GM23338 (cell line): ENCODE results near the gene CSPG5. TPM values are rescaled to one million over a fixed set of nuclear protein-coding genes. Genes with fewer than 3 reads are reported as not detected.

Source experiments
- ATAC-seq: fragments of 200-7000 bp; cut with Tn5 transposase; 3 replicates; pipeline ENCODE4 v1.9.1; 2020
- DNase-seq: peaks from one replicate; pipeline ENCODE4 v3.0.0-alpha.2; 2015; ENCODE audit warnings: low spot score
- H2AFZ ChIP-seq: fragments of 200-600 bp; sonication (generic); 2 replicates; pipeline ENCODE4 v1.8.0; 2016; ENCODE audit warnings: antibody characterized with exemption, mild to moderate bottlenecking, moderate library complexity
- H3F3A ChIP-seq: fragments of 200-600 bp; sonication (generic); replicated peaks from 2 replicates; pipeline ENCODE4 v1.8.0; 2017; ENCODE audit warnings: antibody characterized with exemption, mixed run types, low read depth
- H3K27ac ChIP-seq: fragments of 200-600 bp; sonication (generic); 2 replicates; pipeline ENCODE4 v1.6.1; 2016; ENCODE audit warnings: low read depth
- H3K27me3 ChIP-seq: fragments of 200-600 bp; sonication (generic); 2 replicates; pipeline ENCODE4 v1.8.0; 2016; ENCODE audit warnings: mild to moderate bottlenecking, mixed run types, moderate library complexity; ENCODE audit not compliant: insufficient read depth
- H3K36me3 ChIP-seq: fragments of 200-600 bp; sonication (generic); 2 replicates; pipeline ENCODE4 v1.8.0; 2016; ENCODE audit warnings: mild to moderate bottlenecking; ENCODE audit not compliant: insufficient read depth
- H3K4me1 ChIP-seq: fragments of 200-600 bp; sonication (generic); 2 replicates; pipeline ENCODE4 v1.8.0; 2016; ENCODE audit warnings: mild to moderate bottlenecking, moderate library complexity; ENCODE audit not compliant: insufficient read depth
- H3K4me2 ChIP-seq: fragments of 200-600 bp; sonication (generic); 2 replicates; pipeline ENCODE4 v1.7.1; 2017; ENCODE audit warnings: mixed run types
- H3K4me3 ChIP-seq: fragments of 200-600 bp; sonication (generic); 2 replicates; pipeline ENCODE4 v1.6.1; 2016; ENCODE audit warnings: mixed run types
- H3K79me2 ChIP-seq: fragments of 200-600 bp; sonication (generic); replicated peaks from 2 replicates; pipeline ENCODE4 v1.8.0; 2017; ENCODE audit warnings: mild to moderate bottlenecking; ENCODE audit not compliant: insufficient read depth
- H3K9me2 ChIP-seq: fragments of 200-600 bp; sonication (generic); 2 replicates; pipeline ENCODE4 v1.8.0; 2017; ENCODE audit not compliant: insufficient read depth
- H4K20me1 ChIP-seq: fragments of 200-600 bp; sonication (generic); replicated peaks from 2 replicates; pipeline ENCODE4 v1.8.0; 2017; ENCODE audit warnings: mild to moderate bottlenecking; ENCODE audit not compliant: insufficient read depth
- H3K27ac Mint-ChIP-seq: 2 replicates; pipeline ENCODE4 v1.8.0; 2020; ENCODE audit warnings: inconsistent platforms, mild to moderate bottlenecking, moderate library complexity, mixed read lengths
- H3K27me3 Mint-ChIP-seq: 3 replicates; pipeline ENCODE4 v1.8.0; 2022; ENCODE audit warnings: low read depth, mild to moderate bottlenecking, moderate library complexity, mixed read lengths, inconsistent platforms; ENCODE audit not compliant: insufficient read depth, poor library complexity
- H3K36me3 Mint-ChIP-seq: 3 replicates; pipeline ENCODE4 v1.8.0; 2021; ENCODE audit warnings: low read depth, mild to moderate bottlenecking, inconsistent platforms, moderate library complexity, mixed read lengths
- H3K4me1 Mint-ChIP-seq: 3 replicates; pipeline ENCODE4 v1.8.0; 2020; ENCODE audit warnings: mild to moderate bottlenecking, inconsistent platforms, mixed read lengths
- H3K4me3 Mint-ChIP-seq: 3 replicates; pipeline ENCODE4 v1.8.0; 2021; ENCODE audit warnings: moderate library complexity, mild to moderate bottlenecking, inconsistent platforms, mixed read lengths
- H3K9me3 Mint-ChIP-seq: 3 replicates; pipeline ENCODE4 v1.8.0; 2020; ENCODE audit warnings: moderate library complexity, mild to moderate bottlenecking, inconsistent platforms, mixed read lengths
- CREB1 ChIP-seq: fragments of 250-450 bp; sonication (Bioruptor Pico); IDR thresholded peaks from 2 replicates; pipeline ENCODE4 v1.5.0; 2020; ENCODE audit warnings: low read depth, mild to moderate bottlenecking, moderate library complexity
- EZH2 ChIP-seq: fragments of 200-600 bp; sonication (generic); IDR thresholded peaks from one replicate; pipeline ENCODE4 v1.8.0; 2017; ENCODE audit warnings: antibody characterized with exemption, mild to moderate bottlenecking, low read depth; ENCODE audit not compliant: unreplicated experiment
- EZH2phosphoT487 ChIP-seq: fragments of 200-600 bp; sonication (generic); IDR thresholded peaks from one replicate; pipeline ENCODE4 v1.8.1; 2018; ENCODE audit warnings: antibody characterized with exemption; ENCODE audit not compliant: unreplicated experiment
- JUNB ChIP-seq: IDR thresholded peaks from one replicate; pipeline ENCODE4 v1.6.1; 2016; ENCODE audit warnings: antibody characterized with exemption; ENCODE audit not compliant: unreplicated experiment
- NANOG ChIP-seq: IDR thresholded peaks from 2 replicates; pipeline ENCODE4 v1.6.1; 2016; ENCODE audit warnings: antibody characterized with exemption, borderline replicate concordance
- POLR2AphosphoS5 ChIP-seq: IDR thresholded peaks from 2 replicates; pipeline ENCODE4 v1.6.1; 2016; ENCODE audit warnings: antibody characterized with exemption, low read depth
- STAT1 ChIP-seq: IDR thresholded peaks from one replicate; pipeline ENCODE4 v1.6.1; 2016; ENCODE audit warnings: antibody characterized with exemption; ENCODE audit not compliant: unreplicated experiment
- ZNF114 ChIP-seq: fragments of 250-450 bp; sonication (Bioruptor Pico); IDR thresholded peaks from 2 replicates; pipeline ENCODE4 v1.5.0; 2020; ENCODE audit warnings: mild to moderate bottlenecking, moderate library complexity
- ZNF331 ChIP-seq: fragments of 250-450 bp; sonication (Bioruptor Pico); IDR thresholded peaks from 2 replicates; pipeline ENCODE4 v1.5.0; 2020; ENCODE audit warnings: low read depth, mild to moderate bottlenecking, moderate library complexity
- polyA plus RNA-seq: library from polyadenylated mRNA; unstranded; fragments of >200 nt; fragmentation: Nextera tagmentation; extraction: Ambion mirVana; gene quantifications from 2 replicates; pipeline ENCODE4 v1.2.1, GENCODE V29; 2016
- total RNA-seq: library from RNA; depleted of rRNA; stranded (reverse); fragments of >200 nt; shearing (Covaris generic); gene quantifications from 2 replicates; pipeline ENCODE4 v1.2.3, GENCODE V29; 2014
- TF ChIP-seq, protein P1 (sequence below), 2 experiments: fragments of 200-600 bp in 1 of 2; sonication (generic) in 1 of 2; conservative IDR thresholded peaks; 2 replicates each; pipeline versions ENCODE4 v1.5.1 to v1.6.1; 2016 to 2017; ENCODE audit warnings: antibody characterized with exemption in 2 of 2, low read depth in 2 of 2, mild to moderate bottlenecking in 2 of 2, moderate library complexity in 1 of 2
- TF ChIP-seq, protein P2 (sequence below): IDR thresholded peaks from 2 replicates; pipeline ENCODE4 v1.6.1; 2016; ENCODE audit warnings: antibody characterized with exemption
- TF ChIP-seq, protein P3 (sequence below): IDR thresholded peaks from one replicate; pipeline ENCODE4 v1.6.1; 2018; ENCODE audit warnings: antibody characterized with exemption; ENCODE audit not compliant: unreplicated experiment
- TF ChIP-seq, protein P4 (sequence below): fragments of 250-450 bp; sonication (Bioruptor Pico); IDR thresholded peaks from 2 replicates; pipeline ENCODE4 v1.5.0; 2020; ENCODE audit warnings: mild to moderate bottlenecking, moderate library complexity

Gene CSPG5
- total and polyA plus RNA-seq, 2 experiments from 2014 or later, result 0.86 to 4.3 TPM

DNA sequence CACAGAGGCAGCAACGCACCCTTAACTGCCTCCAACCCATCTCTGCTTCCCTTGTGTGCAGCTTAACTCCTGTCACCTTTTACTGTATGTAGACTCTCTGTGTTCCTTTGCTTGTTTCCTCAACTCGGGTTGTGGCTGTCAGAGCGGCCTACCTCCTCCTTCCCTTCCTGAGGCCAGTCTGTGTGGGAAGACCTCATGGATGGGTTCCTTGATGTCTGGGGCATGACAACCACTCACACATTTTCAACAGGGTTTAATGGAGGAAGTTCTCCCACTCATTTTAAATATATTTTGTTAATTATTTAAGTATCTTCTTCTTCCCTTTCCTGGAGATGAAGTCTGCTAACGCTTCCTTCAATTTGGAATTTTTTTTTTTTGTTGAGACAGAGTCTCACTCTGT lies 1.8 kb upstream of the CSPG5 start:
- H3K4me3 ChIP-seq, result no peak overlapping the region
- H3K4me1 ChIP-seq, result peaks cover 11% of the 10 kb centered on the region
- DNase-seq, result no peak
- 0 out of 3 replicates have a peak overlapping the region, but pooled peaks have one; percentile 20 for H3K4me3 Mint-ChIP-seq
- H3K9me3 Mint-ChIP-seq, result no peaks in the 10 kb centered on the region; the same call in 2 of the 3 replicates
- peaks cover 7% of the 10 kb centered on the region for H3K36me3 Mint-ChIP-seq
- no peak for ATAC-seq
- H3K27me3 ChIP-seq, result peaks cover 50% of the 10 kb centered on the region
- peaks cover 47% of the 10 kb centered on the region for H3K27me3 Mint-ChIP-seq
- peaks cover 4% of the 10 kb centered on the region; the same call in 1 of the 2 replicates for H3K36me3 ChIP-seq
- peaks cover 22% of the 10 kb centered on the region for H3K4me1 Mint-ChIP-seq
- H2AFZ ChIP-seq, result no peak overlapping the region
- no peak overlapping the region for H3K27ac ChIP-seq
- no peak for TF ChIP-seq ZNF331 (CRISPR knock-in tag)
- no peak for TF ChIP-seq CREB1
- TF ChIP-seq POLR2AphosphoS5, result no peak
- TF ChIP-seq STAT1, result no peak
- TF ChIP-seq EZH2phosphoT487, result no peak
- TF ChIP-seq, protein P1, sequence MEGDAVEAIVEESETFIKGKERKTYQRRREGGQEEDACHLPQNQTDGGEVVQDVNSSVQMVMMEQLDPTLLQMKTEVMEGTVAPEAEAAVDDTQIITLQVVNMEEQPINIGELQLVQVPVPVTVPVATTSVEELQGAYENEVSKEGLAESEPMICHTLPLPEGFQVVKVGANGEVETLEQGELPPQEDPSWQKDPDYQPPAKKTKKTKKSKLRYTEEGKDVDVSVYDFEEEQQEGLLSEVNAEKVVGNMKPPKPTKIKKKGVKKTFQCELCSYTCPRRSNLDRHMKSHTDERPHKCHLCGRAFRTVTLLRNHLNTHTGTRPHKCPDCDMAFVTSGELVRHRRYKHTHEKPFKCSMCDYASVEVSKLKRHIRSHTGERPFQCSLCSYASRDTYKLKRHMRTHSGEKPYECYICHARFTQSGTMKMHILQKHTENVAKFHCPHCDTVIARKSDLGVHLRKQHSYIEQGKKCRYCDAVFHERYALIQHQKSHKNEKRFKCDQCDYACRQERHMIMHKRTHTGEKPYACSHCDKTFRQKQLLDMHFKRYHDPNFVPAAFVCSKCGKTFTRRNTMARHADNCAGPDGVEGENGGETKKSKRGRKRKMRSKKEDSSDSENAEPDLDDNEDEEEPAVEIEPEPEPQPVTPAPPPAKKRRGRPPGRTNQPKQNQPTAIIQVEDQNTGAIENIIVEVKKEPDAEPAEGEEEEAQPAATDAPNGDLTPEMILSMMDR (conservative IDR thresholded peaks at IDR 0.05; ENCODE audit: low read depth in 2 of 2), result no peak
- TF ChIP-seq JUNB, result no peak
- TF ChIP-seq, protein P2, sequence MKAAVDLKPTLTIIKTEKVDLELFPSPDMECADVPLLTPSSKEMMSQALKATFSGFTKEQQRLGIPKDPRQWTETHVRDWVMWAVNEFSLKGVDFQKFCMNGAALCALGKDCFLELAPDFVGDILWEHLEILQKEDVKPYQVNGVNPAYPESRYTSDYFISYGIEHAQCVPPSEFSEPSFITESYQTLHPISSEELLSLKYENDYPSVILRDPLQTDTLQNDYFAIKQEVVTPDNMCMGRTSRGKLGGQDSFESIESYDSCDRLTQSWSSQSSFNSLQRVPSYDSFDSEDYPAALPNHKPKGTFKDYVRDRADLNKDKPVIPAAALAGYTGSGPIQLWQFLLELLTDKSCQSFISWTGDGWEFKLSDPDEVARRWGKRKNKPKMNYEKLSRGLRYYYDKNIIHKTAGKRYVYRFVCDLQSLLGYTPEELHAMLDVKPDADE, result no peak
- TF ChIP-seq, protein P3, sequence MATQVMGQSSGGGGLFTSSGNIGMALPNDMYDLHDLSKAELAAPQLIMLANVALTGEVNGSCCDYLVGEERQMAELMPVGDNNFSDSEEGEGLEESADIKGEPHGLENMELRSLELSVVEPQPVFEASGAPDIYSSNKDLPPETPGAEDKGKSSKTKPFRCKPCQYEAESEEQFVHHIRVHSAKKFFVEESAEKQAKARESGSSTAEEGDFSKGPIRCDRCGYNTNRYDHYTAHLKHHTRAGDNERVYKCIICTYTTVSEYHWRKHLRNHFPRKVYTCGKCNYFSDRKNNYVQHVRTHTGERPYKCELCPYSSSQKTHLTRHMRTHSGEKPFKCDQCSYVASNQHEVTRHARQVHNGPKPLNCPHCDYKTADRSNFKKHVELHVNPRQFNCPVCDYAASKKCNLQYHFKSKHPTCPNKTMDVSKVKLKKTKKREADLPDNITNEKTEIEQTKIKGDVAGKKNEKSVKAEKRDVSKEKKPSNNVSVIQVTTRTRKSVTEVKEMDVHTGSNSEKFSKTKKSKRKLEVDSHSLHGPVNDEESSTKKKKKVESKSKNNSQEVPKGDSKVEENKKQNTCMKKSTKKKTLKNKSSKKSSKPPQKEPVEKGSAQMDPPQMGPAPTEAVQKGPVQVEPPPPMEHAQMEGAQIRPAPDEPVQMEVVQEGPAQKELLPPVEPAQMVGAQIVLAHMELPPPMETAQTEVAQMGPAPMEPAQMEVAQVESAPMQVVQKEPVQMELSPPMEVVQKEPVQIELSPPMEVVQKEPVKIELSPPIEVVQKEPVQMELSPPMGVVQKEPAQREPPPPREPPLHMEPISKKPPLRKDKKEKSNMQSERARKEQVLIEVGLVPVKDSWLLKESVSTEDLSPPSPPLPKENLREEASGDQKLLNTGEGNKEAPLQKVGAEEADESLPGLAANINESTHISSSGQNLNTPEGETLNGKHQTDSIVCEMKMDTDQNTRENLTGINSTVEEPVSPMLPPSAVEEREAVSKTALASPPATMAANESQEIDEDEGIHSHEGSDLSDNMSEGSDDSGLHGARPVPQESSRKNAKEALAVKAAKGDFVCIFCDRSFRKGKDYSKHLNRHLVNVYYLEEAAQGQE, result no peak
- TF ChIP-seq EZH2, result no peak
- TF ChIP-seq NANOG, result no peak
- TF ChIP-seq ZNF114, result no peak
- TF ChIP-seq, protein P4, sequence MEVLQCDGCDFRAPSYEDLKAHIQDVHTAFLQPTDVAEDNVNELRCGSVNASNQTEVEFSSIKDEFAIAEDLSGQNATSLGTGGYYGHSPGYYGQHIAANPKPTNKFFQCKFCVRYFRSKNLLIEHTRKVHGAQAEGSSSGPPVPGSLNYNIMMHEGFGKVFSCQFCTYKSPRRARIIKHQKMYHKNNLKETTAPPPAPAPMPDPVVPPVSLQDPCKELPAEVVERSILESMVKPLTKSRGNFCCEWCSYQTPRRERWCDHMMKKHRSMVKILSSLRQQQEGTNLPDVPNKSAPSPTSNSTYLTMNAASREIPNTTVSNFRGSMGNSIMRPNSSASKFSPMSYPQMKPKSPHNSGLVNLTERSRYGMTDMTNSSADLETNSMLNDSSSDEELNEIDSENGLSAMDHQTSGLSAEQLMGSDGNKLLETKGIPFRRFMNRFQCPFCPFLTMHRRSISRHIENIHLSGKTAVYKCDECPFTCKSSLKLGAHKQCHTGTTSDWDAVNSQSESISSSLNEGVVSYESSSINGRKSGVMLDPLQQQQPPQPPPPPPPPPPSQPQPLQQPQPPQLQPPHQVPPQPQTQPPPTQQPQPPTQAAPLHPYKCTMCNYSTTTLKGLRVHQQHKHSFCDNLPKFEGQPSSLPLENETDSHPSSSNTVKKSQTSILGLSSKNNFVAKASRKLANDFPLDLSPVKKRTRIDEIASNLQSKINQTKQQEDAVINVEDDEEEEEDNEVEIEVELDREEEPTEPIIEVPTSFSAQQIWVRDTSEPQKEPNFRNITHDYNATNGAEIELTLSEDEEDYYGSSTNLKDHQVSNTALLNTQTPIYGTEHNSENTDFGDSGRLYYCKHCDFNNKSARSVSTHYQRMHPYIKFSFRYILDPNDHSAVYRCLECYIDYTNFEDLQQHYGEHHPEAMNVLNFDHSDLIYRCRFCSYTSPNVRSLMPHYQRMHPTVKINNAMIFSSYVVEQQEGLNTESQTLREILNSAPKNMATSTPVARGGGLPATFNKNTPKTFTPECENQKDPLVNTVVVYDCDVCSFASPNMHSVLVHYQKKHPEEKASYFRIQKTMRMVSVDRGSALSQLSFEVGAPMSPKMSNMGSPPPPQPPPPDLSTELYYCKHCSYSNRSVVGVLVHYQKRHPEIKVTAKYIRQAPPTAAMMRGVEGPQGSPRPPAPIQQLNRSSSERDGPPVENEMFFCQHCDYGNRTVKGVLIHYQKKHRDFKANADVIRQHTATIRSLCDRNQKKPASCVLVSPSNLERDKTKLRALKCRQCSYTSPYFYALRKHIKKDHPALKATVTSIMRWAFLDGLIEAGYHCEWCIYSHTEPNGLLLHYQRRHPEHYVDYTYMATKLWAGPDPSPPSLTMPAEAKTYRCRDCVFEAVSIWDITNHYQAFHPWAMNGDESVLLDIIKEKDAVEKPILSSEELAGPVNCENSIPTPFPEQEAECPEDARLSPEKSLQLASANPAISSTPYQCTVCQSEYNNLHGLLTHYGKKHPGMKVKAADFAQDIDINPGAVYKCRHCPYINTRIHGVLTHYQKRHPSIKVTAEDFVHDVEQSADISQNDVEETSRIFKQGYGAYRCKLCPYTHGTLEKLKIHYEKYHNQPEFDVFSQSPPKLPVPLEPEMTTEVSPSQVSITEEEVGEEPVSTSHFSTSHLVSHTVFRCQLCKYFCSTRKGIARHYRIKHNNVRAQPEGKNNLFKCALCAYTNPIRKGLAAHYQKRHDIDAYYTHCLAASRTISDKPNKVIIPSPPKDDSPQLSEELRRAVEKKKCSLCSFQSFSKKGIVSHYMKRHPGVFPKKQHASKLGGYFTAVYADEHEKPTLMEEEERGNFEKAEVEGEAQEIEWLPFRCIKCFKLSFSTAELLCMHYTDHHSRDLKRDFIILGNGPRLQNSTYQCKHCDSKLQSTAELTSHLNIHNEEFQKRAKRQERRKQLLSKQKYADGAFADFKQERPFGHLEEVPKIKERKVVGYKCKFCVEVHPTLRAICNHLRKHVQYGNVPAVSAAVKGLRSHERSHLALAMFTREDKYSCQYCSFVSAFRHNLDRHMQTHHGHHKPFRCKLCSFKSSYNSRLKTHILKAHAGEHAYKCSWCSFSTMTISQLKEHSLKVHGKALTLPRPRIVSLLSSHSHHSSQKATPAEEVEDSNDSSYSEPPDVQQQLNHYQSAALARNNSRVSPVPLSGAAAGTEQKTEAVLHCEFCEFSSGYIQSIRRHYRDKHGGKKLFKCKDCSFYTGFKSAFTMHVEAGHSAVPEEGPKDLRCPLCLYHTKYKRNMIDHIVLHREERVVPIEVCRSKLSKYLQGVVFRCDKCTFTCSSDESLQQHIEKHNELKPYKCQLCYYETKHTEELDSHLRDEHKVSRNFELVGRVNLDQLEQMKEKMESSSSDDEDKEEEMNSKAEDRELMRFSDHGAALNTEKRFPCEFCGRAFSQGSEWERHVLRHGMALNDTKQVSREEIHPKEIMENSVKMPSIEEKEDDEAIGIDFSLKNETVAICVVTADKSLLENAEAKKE (CRISPR knock-in tag), result no peak
- no peak overlapping the region for H3K4me2 ChIP-seq
- peaks cover 39% of the 10 kb centered on the region for H3F3A ChIP-seq
- no peak overlapping the region for H3K27ac Mint-ChIP-seq
- H3K79me2 ChIP-seq, result no peaks in the 10 kb centered on the region
- peaks cover 6% of the 10 kb centered on the region; the same call in 1 of the 2 replicates for H4K20me1 ChIP-seq
- no peaks in the 10 kb centered on the region for H3K9me2 ChIP-seq
